NCI-H345 treated with DMSO at 0.1 percent for 48 hours (cell line): Measurements from ENCODE around the gene GNAT3.

Experiments used
- DNase-seq: peaks from one replicate; lab custom pipeline; 2025; ENCODE audit not compliant: unreplicated experiment; lab: John Stamatoyannopoulos, UW

The GNAT3 gene

DNA sequence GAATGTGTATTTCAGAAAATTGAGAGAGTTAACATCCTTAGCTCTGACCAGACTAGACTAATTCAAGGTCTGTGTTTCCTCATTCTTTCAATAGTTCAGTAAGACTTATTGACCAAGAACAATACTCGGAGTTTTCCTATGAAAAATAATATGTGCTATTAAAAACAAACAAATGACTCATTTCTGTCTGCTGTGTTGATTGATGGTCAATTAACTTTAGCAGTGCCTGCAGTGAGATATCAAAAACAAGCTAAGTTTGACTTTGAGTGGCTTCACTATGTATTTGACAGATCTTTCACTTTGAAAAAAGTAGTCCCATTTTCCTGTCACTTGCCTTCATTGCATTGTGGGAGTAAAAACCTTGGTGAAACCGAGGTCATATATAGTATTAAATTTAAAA lies 91.0 kb downstream of the GNAT3 start:
- no peak for DNase-seq

DNA sequence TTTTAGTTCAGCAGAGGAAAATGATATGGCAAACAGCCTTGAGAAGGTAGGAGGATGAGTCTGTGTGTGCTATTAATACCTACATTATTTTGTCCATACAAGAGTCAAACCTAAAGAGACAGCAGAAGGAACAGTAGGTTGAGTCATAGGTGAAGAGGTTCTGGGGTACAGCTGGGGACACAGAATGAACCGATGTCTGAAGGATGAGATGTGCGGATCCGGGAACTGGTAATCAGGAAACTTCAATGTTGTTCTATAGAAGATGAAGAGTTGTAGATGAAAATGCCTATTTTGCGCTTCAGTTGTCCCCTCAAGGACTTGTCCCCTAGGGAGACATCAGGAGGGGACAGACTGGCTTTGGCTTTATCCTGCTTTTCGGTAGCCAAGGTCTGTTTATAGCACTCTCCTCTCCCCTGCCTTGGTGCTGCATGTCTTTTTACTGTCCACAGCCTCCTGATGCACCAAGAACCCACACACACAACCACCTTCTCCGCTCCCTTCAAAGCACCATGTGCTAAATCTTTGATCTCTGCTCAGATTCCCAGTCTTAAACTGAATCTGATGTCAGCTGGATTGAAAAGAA lies 94.6 kb downstream of the GNAT3 start:
- no peak for DNase-seq

DNA sequence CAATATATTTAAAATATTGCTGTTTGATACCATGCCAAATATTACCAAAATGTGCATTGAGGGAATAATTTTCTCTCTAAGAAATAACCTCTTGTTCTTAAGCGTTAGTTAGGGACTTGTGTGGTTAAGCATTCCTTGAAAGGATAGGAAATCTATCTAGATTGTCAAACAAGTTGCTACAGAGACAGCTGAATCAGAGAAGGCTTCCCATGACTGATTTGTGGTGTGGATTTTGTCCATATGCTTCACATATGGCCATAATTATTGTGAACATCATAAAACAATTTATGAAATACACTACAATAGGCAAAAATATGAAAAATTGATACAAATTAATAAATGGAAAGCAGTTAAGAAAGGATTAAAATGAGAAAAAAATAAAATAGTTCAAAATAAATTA lies 96.3 kb downstream of the GNAT3 start:
- no peak for DNase-seq

GRCh38 chr7:80415114-80415513 lies 96.8 kb downstream of the GNAT3 start:
- no peak for DNase-seq

DNA sequence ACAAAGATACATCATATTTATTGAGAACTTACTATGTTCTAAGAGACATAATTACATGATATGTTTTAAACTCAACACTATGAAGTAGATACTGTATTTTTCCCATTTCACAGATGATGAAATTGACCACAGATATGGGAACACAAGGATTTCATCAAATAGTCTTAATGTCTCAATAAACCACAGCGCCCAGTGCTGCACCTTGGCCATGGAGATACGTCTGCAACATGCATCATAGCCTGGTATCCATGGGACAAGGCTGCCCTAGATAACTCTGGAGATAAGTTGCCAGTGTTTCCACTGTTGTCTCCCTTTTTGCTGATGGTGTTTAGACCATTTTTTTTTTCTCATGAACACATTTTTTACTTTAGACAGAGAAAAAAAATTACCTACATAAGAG lies 97.5 kb downstream of the GNAT3 start:
- DNase-seq = no peak

DNA sequence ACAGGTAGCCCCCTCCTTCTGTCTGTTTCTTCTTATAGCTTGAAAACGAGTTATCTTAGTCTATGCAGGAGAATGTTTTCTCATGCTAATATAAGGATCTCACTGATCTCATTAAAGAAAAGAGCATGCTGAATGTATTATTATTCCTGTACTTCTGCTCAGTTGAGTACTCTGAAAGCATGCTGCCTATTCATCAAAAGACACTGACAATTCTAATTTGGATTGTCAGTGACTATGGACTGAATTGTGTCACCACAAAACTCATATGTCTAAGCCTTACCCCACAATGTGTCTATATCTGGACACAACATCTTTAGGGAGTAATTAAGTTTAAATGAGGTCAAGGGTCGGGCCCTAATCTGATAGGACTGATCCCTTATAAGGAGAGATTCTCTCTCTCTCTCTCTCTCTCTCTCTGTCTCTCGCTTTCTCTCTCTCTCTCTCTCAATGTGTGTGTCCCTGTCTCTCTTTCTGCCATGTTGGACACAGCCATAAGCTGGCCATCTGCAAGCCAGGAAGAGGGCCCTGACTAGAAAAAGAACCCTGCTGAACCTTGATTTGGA lies 98.4 kb downstream of the GNAT3 start:
- DNase-seq = no peak

- no peak for DNase-seq
These were observed 99.0 kb downstream of the GNAT3 start for GRCh38 chr7:80412842-80413241.

- no peak for DNase-seq
These were observed 100.2 kb downstream of the GNAT3 start for GRCh38 chr7:80411621-80412020.

- no peak for DNase-seq
These were observed 101.8 kb downstream of the GNAT3 start for GRCh38 chr7:80410081-80410480.
